KMS-11 (cell line): ENCODE results near the gene DNTT.

ENCODE experiments used
- H2AFZ ChIP-seq: fragments of 200-600 bp; sonication (generic); 2 replicates; pipeline ENCODE4 v1.6.1; 2016; ENCODE audit warnings: antibody characterized with exemption, mixed run types, low read depth
- H3K27ac ChIP-seq: fragments of 200-600 bp; sonication (generic); 2 replicates; pipeline ENCODE4 v1.6.1; 2016; ENCODE audit warnings: mild to moderate bottlenecking, mixed run types
- H3K27me3 ChIP-seq: fragments of 200-600 bp; sonication (generic); 2 replicates; pipeline ENCODE4 v1.6.1; 2017; ENCODE audit warnings: mild to moderate bottlenecking, low read depth, mixed run types, moderate library complexity; ENCODE audit not compliant: insufficient read depth
- H3K36me3 ChIP-seq: fragments of 200-600 bp; sonication (generic); 2 replicates; pipeline ENCODE4 v1.6.1; 2017; ENCODE audit warnings: mild to moderate bottlenecking, mixed run types; ENCODE audit not compliant: insufficient read depth
- H3K4me1 ChIP-seq: fragments of 200-600 bp; sonication (generic); 2 replicates; pipeline ENCODE4 v1.6.1; 2016; ENCODE audit warnings: mild to moderate bottlenecking, low read depth, mixed run types; ENCODE audit not compliant: poor library complexity, severe bottlenecking
- H3K4me2 ChIP-seq: fragments of 200-600 bp; sonication (generic); 2 replicates; pipeline ENCODE4 v1.7.0; 2016; ENCODE audit warnings: mild to moderate bottlenecking, mixed run types
- H3K4me3 ChIP-seq: fragments of 200-600 bp; sonication (generic); IDR thresholded peaks from 2 replicates; pipeline ENCODE4 v1.6.1; 2017; ENCODE audit warnings: low read depth, low read length, mixed read lengths; ENCODE audit not compliant: insufficient read depth
- H3K79me2 ChIP-seq: fragments of 200-600 bp; sonication (generic); 2 replicates; pipeline ENCODE4 v1.6.1; 2016; ENCODE audit warnings: low read depth, mixed run types; ENCODE audit not compliant: insufficient read depth
- H3K9ac ChIP-seq: fragments of 200-600 bp; sonication (generic); 2 replicates; pipeline ENCODE4 v1.6.1; 2016; ENCODE audit warnings: mild to moderate bottlenecking, mixed run types
- H4K20me1 ChIP-seq: fragments of 200-600 bp; sonication (generic); 2 replicates; pipeline ENCODE4 v1.6.1; 2016; ENCODE audit warnings: mild to moderate bottlenecking, mixed run types; ENCODE audit not compliant: insufficient read depth
- CTCF ChIP-seq: fragments of 200-600 bp; sonication (generic); conservative IDR thresholded peaks from 2 replicates; pipeline ENCODE4 v1.6.1; 2017; ENCODE audit warnings: low read depth, mild to moderate bottlenecking, antibody characterized with exemption, low read length, moderate library complexity, mixed read lengths

DNTT gene

GRCh38 chr10:96380821-96381220 is 76.6 kb downstream of the DNTT start:
- Histone ChIP-seq H3K36me3 (no peaks in the 10 kb centered on the region), H2AFZ (no peak overlapping the region), H3K9ac (no peak overlapping the region), H3K79me2 (no peaks in the 10 kb centered on the region), H3K4me2 (no peak overlapping the region), H3K4me3 (no peak overlapping the region), H3K4me1 (peaks cover 12% of the 10 kb centered on the region), H3K27ac (no peak overlapping the region), H3K27me3 (no peaks in the 10 kb centered on the region), H4K20me1 (no peaks in the 10 kb centered on the region)
- no peak for TF ChIP-seq CTCF

- no peak for TF ChIP-seq CTCF
- Histone ChIP-seq H3K36me3 (no peaks in the 10 kb centered on the region), H3K9ac (no peak overlapping the region), H3K27ac (no peak overlapping the region), H3K4me2 (no peak overlapping the region), H3K79me2 (no peaks in the 10 kb centered on the region), H3K27me3 (no peaks in the 10 kb centered on the region), H2AFZ (no peak overlapping the region), H3K4me1 (no peaks in the 10 kb centered on the region), H4K20me1 (no peaks in the 10 kb centered on the region), H3K4me3 (no peak overlapping the region)
These were observed 80.3 kb downstream of the DNTT start for GRCh38 chr10:96384506-96384905.

- no peak for TF ChIP-seq CTCF
- no peak overlapping the region for H2AFZ ChIP-seq
- H3K4me3 ChIP-seq = no peak overlapping the region
- H3K36me3 ChIP-seq = no peaks in the 10 kb centered on the region
- H3K9ac ChIP-seq = no peak overlapping the region
- H3K79me2 ChIP-seq = no peaks in the 10 kb centered on the region
- H3K4me2 ChIP-seq = no peak overlapping the region
- no peak overlapping the region for H3K27ac ChIP-seq
- H3K27me3 ChIP-seq = no peaks in the 10 kb centered on the region
- no peaks in the 10 kb centered on the region for H4K20me1 ChIP-seq
- H3K4me1 ChIP-seq = no peaks in the 10 kb centered on the region
These were observed 82.9 kb downstream of the DNTT start for GRCh38 chr10:96387161-96387560.

GRCh38 chr10:96387601-96388000 is 83.4 kb downstream of the DNTT start:
- H2AFZ ChIP-seq = no peak overlapping the region
- no peaks in the 10 kb centered on the region for H4K20me1 ChIP-seq
- H3K4me1 ChIP-seq = no peaks in the 10 kb centered on the region
- no peak overlapping the region for H3K4me2 ChIP-seq
- TF ChIP-seq CTCF = no peak
- H3K9ac ChIP-seq = no peak overlapping the region
- no peaks in the 10 kb centered on the region for H3K36me3 ChIP-seq
- H3K79me2 ChIP-seq = no peaks in the 10 kb centered on the region
- H3K4me3 ChIP-seq = no peak overlapping the region
- no peak overlapping the region for H3K27ac ChIP-seq
- no peaks in the 10 kb centered on the region for H3K27me3 ChIP-seq
